Gastroesophageal sphincter (tissue), 4 donors: ENCODE measurements around the gene NEK6. TPM values are rescaled to one million over a fixed set of nuclear protein-coding genes. Genes with fewer than 3 reads are reported as not detected.
"Not testable (repeated sequence)": the region's sequence is repeated elsewhere in the genome, so short reads cannot be mapped to it uniquely, and the experiment has no call there.

Experiments
- ATAC-seq: fragments of 150-250 bp; one replicate; pipeline ENCODE4 v1.9.1; 2016; ENCODE audit warnings: mild to moderate bottlenecking, moderate library complexity
- H3K27ac ChIP-seq, 4 donors: fragments of 200-600 bp; sonication (generic) in 3 of 4; 1 replicate in 3 of 4; 2 replicates in 1 of 4; pipeline ENCODE4 v1.5.1; 2016 to 2019
- H3K27me3 ChIP-seq: fragments of 200-600 bp; sonication (generic); one replicate; pipeline ENCODE4 v1.5.1; 2019
- H3K36me3 ChIP-seq, 2 donors: fragments of 200-600 bp; sonication (generic); one replicate each; pipeline ENCODE4 v1.5.1; 2019; ENCODE audit warnings: control low read depth in 1 of 2
- H3K4me1 ChIP-seq, 3 donors: fragments of 200-600 bp; sonication (generic); 1 replicate in 2 of 3; 2 replicates in 1 of 3; pipeline ENCODE4 v1.5.1; 2016 to 2019; ENCODE audit warnings: control low read depth in 2 of 3
- H3K4me3 ChIP-seq, 2 donors: fragments of 200-600 bp; sonication (generic); one replicate each; pipeline ENCODE4 v1.5.1; 2019; ENCODE audit warnings: mild to moderate bottlenecking in 1 of 2, moderate library complexity in 1 of 2
- H3K9me3 ChIP-seq, 3 donors: fragments of 200-600 bp; sonication (generic); one replicate each; pipeline ENCODE4 v1.5.1; 2017 to 2019; ENCODE audit warnings: control low read depth in 2 of 3
- EP300 ChIP-seq: sonication (generic); formaldehyde crosslinking; IDR thresholded peaks from one replicate; pipeline ENCODE4 v1.6.1; 2017; ENCODE audit warnings: antibody characterized with exemption, mild to moderate bottlenecking
- POLR2A ChIP-seq, 2 donors: fragments of 450-650 bp; IDR thresholded peaks; one replicate each; pipeline ENCODE4 v1.6.1; 2017; ENCODE audit warnings: antibody characterized with exemption in 2 of 2, mild to moderate bottlenecking in 2 of 2, moderate library complexity in 1 of 2
- POLR2AphosphoS5 ChIP-seq: sonication (generic); formaldehyde crosslinking; IDR thresholded peaks from one replicate; pipeline ENCODE4 v1.6.1; 2017; ENCODE audit warnings: antibody characterized with exemption
- WGBS, 2 donors: methylation state at CpG; one replicate each; pipeline ENCODE4 v1.1.5; 2018; ENCODE audit warnings: low coverage in 1 of 2; 5-methylcytosine and 5-hydroxymethylcytosine counted together
- total RNA-seq, 4 donors: library from RNA; depleted of rRNA; stranded (reverse); fragments of >200 nt; gene quantifications; one replicate each; pipeline ENCODE4 v1.1.0, GENCODE V29; 2016
- TF ChIP-seq, protein P1 (sequence below), 4 experiments: fragments of 200-600 bp in 2 of 4; fragments of 450-650 bp in 2 of 4; sonication (generic) in 1 of 4; IDR thresholded peaks; one replicate each; pipeline ENCODE4 v1.5.1; 2017 to 2019; ENCODE audit warnings: antibody characterized with exemption in 4 of 4, mild to moderate bottlenecking in 2 of 4, moderate library complexity in 2 of 4

The NEK6 gene
- total RNA-seq, 4 donors from 2014 or later = 13.2 to 31.7 (median 19.3) TPM

DNA sequence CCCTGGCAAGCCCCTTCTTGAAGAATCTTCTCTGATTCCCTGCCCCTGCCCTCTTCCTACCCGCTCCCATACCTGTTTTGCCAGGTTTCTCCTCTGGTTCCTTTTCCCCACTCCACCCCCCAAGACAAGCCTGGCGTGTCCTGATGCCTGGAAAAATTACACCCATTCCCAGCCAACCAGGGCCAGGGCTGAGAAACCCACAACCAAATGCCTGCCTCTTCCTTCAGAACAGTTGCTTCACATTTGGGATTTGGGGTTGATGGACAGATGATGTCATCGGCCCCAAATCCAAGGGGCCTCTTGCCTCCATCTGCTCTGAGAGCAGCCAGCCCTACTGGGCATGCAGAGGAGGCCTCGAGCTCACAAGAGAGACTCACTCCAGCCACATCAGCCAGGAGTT is 8.8 kb upstream of the NEK6 start:
- ATAC-seq = no peak
- Histone ChIP-seq H3K27ac (no peak overlapping the region), H3K4me1 (no peaks in the 10 kb centered on the region), H3K27me3 (no peaks in the 10 kb centered on the region), H3K9me3 (no peaks in the 10 kb centered on the region), H3K36me3 (no peaks in the 10 kb centered on the region), H3K4me3 (no peak overlapping the region)
- WGBS, 2 donors = 43% methylated on average over 3 of the region's 4 CpGs; no CpG with 5 or more reads in 1 of the 2 donors
- TF ChIP-seq POLR2AphosphoS5 (no peak), EP300 (no peak)
- TF ChIP-seq, protein P1, sequence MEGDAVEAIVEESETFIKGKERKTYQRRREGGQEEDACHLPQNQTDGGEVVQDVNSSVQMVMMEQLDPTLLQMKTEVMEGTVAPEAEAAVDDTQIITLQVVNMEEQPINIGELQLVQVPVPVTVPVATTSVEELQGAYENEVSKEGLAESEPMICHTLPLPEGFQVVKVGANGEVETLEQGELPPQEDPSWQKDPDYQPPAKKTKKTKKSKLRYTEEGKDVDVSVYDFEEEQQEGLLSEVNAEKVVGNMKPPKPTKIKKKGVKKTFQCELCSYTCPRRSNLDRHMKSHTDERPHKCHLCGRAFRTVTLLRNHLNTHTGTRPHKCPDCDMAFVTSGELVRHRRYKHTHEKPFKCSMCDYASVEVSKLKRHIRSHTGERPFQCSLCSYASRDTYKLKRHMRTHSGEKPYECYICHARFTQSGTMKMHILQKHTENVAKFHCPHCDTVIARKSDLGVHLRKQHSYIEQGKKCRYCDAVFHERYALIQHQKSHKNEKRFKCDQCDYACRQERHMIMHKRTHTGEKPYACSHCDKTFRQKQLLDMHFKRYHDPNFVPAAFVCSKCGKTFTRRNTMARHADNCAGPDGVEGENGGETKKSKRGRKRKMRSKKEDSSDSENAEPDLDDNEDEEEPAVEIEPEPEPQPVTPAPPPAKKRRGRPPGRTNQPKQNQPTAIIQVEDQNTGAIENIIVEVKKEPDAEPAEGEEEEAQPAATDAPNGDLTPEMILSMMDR (IDR thresholded peaks at IDR 0.05) = no peak

DNA sequence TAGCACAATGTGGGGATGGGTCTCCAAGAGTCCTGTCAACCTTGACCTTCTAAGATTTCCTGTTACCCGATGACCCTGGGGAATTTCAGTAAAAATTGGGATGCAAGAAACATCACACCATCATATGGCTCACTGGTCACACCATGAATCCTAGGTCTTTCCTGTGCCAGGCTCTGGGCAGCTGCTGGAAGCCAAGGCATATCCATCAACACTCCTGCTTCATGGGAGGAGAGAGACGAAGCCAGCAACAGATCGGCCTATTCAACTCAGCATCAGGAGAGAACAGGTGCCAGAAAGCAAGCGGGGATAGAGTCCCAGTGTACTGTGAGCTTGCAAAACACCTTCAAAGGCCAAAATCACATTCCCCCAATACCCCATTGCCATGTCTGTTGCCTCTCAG is 6.5 kb upstream of the NEK6 start:
- H3K4me3 ChIP-seq = no peak overlapping the region
- H3K4me1 ChIP-seq = no peaks in the 10 kb centered on the region
- no peak overlapping the region for H3K27ac ChIP-seq
- 70 to 78% methylated on average over 2 to 3 of the region's 4 CpGs for WGBS, 2 donors
- H3K36me3 ChIP-seq = no peaks in the 10 kb centered on the region
- no peaks in the 10 kb centered on the region for H3K27me3 ChIP-seq
- TF ChIP-seq POLR2AphosphoS5 (no peak), EP300 (no peak), POLR2A (IDR thresholded peaks at IDR 0.05) (no peak)
- TF ChIP-seq, protein P1 (IDR thresholded peaks at IDR 0.05) = no peak
- no peaks in the 10 kb centered on the region for H3K9me3 ChIP-seq
- ATAC-seq = no peak

DNA sequence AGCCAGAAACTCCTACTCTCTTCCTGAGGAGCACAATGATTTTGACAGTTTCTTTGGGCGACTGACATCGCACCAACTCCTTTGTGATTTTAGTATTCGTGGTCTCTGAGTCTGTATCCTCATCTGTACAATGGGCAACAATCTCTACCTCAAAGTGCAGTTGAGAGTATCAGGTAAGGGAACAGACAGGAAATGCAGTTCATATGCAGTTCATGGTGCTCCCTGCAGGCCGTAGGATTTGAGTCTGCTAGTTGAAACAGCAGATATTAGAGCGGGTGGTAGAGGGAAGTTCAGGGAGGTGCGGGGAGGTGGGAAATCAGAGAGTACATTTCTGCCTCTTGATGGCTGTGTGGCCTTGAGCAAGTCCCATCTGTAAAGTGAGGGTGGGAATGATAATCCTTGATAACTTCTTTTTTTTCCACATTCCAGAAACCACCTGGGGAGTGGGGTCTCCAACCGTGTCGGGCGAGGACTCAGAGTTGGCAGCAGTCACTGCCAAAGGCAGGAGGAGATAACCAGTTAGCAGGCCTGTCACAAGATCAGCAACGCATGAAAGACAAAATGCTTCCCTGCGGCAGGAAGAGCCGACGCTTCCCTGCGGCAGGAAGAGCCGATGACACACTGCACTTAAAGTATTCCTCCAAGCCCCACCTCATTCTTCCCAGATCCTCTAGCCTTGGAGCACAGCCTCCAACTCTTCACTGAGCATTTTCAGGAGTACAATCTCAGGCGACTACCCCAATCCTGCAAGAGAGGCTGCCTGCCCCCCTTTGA is 6.0 kb upstream of the NEK6 start:
- no peaks in the 10 kb centered on the region for H3K9me3 ChIP-seq
- H3K27me3 ChIP-seq = no peaks in the 10 kb centered on the region
- H3K36me3 ChIP-seq = no peaks in the 10 kb centered on the region
- peaks cover 0 to 2% (median 0%) of the 10 kb centered on the region in 3 donors for H3K4me1 ChIP-seq
- no peak for ATAC-seq
- H3K27ac ChIP-seq = no peak overlapping the region
- 79 to 92% methylated on average over 4 to 8 of the region's 16 CpGs for WGBS, 2 donors
- TF ChIP-seq EP300 = no peak
- TF ChIP-seq POLR2A (IDR thresholded peaks at IDR 0.05) = no peak
- no peak for TF ChIP-seq POLR2AphosphoS5
- TF ChIP-seq, protein P1 (IDR thresholded peaks at IDR 0.05) = no peak
- H3K4me3 ChIP-seq = no peak overlapping the region

DNA sequence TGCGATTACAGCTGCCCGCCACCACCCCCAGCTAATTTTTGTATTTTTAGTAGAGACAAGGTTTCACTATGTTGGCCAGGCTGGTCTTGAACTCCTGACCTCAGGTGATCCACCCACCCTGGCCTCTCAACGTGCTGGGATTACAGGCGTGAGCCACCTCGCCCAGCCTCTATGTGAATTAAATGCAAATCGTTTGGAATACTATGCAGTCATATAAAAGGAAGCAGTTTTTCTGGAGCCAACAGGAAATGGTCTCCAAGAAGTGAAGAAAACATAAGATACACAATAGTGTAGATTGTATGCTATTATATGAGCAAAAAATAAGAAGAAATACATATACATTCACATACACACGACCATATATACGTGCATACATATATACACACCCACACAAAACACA is 4.9 kb upstream of the NEK6 start:
- H3K36me3 ChIP-seq = not testable (repeated sequence)
- WGBS, 2 donors = 90% methylated on average over 6 to 7 of the region's 8 CpGs

DNA sequence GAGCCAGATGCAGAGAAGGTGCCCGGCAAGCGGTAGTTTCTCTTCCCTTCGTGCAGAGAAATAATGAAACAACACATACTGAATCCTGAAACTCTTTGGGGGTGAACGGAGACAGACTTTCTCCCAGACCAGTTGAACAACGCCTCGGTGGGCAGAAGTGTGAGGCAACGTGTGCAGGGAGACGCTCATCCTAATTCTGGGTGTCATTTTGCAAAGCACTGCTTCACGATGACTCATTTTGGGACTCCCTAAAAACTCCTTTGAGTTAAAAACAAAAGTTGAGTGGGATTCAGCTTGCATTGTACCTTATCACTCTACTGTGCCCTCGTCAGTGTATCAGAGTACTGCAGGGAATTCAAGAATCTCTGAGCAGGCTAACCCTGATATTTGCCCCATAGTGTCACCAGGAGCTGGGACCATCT is 3.5 kb upstream of the NEK6 start:
- H3K27me3 ChIP-seq = no peaks in the 10 kb centered on the region
- H3K4me3 ChIP-seq = no peak overlapping the region
- WGBS, 2 donors = 59 to 80% methylated on average over 5 to 8 of the region's 10 CpGs
- no peak overlapping the region for H3K27ac ChIP-seq
- H3K36me3 ChIP-seq = no peaks in the 10 kb centered on the region
- H3K4me1 ChIP-seq = peaks cover 0 to 22% (median 5%) of the 10 kb centered on the region in 3 donors
- H3K9me3 ChIP-seq = no peaks in the 10 kb centered on the region
- TF ChIP-seq POLR2AphosphoS5 (no peak), POLR2A (IDR thresholded peaks at IDR 0.05) (no peak), EP300 (no peak)
- TF ChIP-seq, protein P1 (IDR thresholded peaks at IDR 0.05) = no peak
- no peak for ATAC-seq

More for the DNA sequence above, 4.9 kb upstream of the NEK6 start:
- H3K4me1 ChIP-seq = peaks cover 0 to 11% (median 0%) of the 10 kb centered on the region in 3 donors
- H3K4me3 ChIP-seq, ATAC-seq, H3K27me3 ChIP-seq, H3K27ac ChIP-seq, H3K9me3 ChIP-seq: not testable (repeated sequence)
